Sigmoid colon (tissue), 4 donors: ENCODE results near the gene VAMP3.

Experiments
- POLR2AphosphoS5 ChIP-seq, 4 donors: sonication (generic); formaldehyde crosslinking; IDR thresholded peaks; one replicate each; pipeline ENCODE4 v1.6.1; 2017; ENCODE audit warnings: antibody characterized with exemption in 4 of 4
- TF ChIP-seq, protein P1 (sequence below), 4 experiments: fragments of 450-650 bp in 3 of 4; fragments of 200-600 bp in 1 of 4; IDR thresholded peaks; one replicate each; pipeline ENCODE4 v1.5.1; 2016 to 2019; ENCODE audit warnings: antibody characterized with exemption in 4 of 4, mild to moderate bottlenecking in 3 of 4, moderate library complexity in 2 of 4

GRCh38 chr1:7760245-7760644 is 10.9 kb upstream of the VAMP3 start:
- TF ChIP-seq, protein P1, sequence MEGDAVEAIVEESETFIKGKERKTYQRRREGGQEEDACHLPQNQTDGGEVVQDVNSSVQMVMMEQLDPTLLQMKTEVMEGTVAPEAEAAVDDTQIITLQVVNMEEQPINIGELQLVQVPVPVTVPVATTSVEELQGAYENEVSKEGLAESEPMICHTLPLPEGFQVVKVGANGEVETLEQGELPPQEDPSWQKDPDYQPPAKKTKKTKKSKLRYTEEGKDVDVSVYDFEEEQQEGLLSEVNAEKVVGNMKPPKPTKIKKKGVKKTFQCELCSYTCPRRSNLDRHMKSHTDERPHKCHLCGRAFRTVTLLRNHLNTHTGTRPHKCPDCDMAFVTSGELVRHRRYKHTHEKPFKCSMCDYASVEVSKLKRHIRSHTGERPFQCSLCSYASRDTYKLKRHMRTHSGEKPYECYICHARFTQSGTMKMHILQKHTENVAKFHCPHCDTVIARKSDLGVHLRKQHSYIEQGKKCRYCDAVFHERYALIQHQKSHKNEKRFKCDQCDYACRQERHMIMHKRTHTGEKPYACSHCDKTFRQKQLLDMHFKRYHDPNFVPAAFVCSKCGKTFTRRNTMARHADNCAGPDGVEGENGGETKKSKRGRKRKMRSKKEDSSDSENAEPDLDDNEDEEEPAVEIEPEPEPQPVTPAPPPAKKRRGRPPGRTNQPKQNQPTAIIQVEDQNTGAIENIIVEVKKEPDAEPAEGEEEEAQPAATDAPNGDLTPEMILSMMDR (IDR thresholded peaks at IDR 0.05), result no peak
- no peak for TF ChIP-seq POLR2AphosphoS5 (IDR thresholded peaks at IDR 0.05)
